Heart left ventricle (tissue), 16 donors: ENCODE results near the gene COA4. TPM values are rescaled to one million over a fixed set of nuclear protein-coding genes. Genes with fewer than 3 reads are reported as not detected.
"Not testable (repeated sequence)": the region's sequence is repeated elsewhere in the genome, so short reads cannot be mapped to it uniquely, and the experiment has no call there.

ENCODE experiments used
- ATAC-seq, 4 donors: fragments of 200-7000 bp; cut with Tn5 transposase; one replicate each; pipeline ENCODE4 v1.9.1; 2020 to 2022; ENCODE audit warnings: moderate library complexity in 4 of 4, mild to moderate bottlenecking in 3 of 4, moderate number of reproducible peaks in 1 of 4
- DNase-seq, 5 donors: peaks; one replicate each; pipeline ENCODE4 v3.0.0-alpha.2; 2020
- H3K27ac ChIP-seq, 12 donors: fragments of 200-600 bp; sonication (generic) in 4 of 12; one replicate each; pipeline versions ENCODE4 v1.5.0 to v1.8.0; 2016 to 2022; ENCODE audit warnings: mild to moderate bottlenecking in 2 of 12
- H3K27me3 ChIP-seq, 9 donors: fragments of 200-600 bp; sonication (generic) in 2 of 9; one replicate each; pipeline versions ENCODE4 v1.5.1 to v1.8.0; 2016 to 2022; ENCODE audit warnings: mild to moderate bottlenecking in 3 of 9
- H3K36me3 ChIP-seq, 9 donors: fragments of 200-600 bp; sonication (generic) in 2 of 9; one replicate each; pipeline versions ENCODE4 v1.5.0 to v1.8.0; 2018 to 2022; ENCODE audit warnings: mild to moderate bottlenecking in 2 of 9
- H3K4me1 ChIP-seq, 12 donors: fragments of 200-600 bp; sonication (generic) in 4 of 12; one replicate each; pipeline versions ENCODE4 v1.5.0 to v1.8.0; 2016 to 2022; ENCODE audit warnings: mild to moderate bottlenecking in 3 of 12
- H3K4me3 ChIP-seq, 12 donors: fragments of 200-600 bp; sonication (generic) in 4 of 12; one replicate each; pipeline versions ENCODE4 v1.5.0 to v1.8.0; 2017 to 2022; ENCODE audit warnings: mild to moderate bottlenecking in 9 of 12, moderate library complexity in 4 of 12
- H3K9me3 ChIP-seq, 12 donors: fragments of 200-600 bp; sonication (generic) in 4 of 12; one replicate each; pipeline versions ENCODE4 v1.5.0 to v1.8.0; 2016 to 2022; ENCODE audit warnings: mild to moderate bottlenecking in 1 of 12
- CTCF ChIP-seq, 12 donors: fragments of 200-600 bp; sonication (generic) in 4 of 12; IDR thresholded peaks; one replicate each; pipeline versions ENCODE4 v1.5.0 to v1.8.0; 2018 to 2022; ENCODE audit warnings: antibody characterized with exemption in 12 of 12, mild to moderate bottlenecking in 5 of 12
- POLR2A ChIP-seq, 2 donors: fragments of 450-650 bp; IDR thresholded peaks; one replicate each; pipeline ENCODE4 v1.6.1; 2017; ENCODE audit warnings: antibody characterized with exemption in 2 of 2, mild to moderate bottlenecking in 2 of 2, moderate library complexity in 2 of 2
- WGBS, 4 donors: extraction: QIAGEN DNeasy Blood & Tissue Kit in 2 of 4; methylation state at CpG; one replicate each; pipeline versions ENCODE4 v1.1.5 to v1.1.7; 2013 to 2018; 5-methylcytosine and 5-hydroxymethylcytosine counted together
- intact Hi-C, 10 donors: fragments of 100-400 bp; cut with DNase I; formaldehyde crosslinking; loops; one replicate each; pipeline versions ENCODE4 v1.11.1 to v1.14.2; 2022
- polyA plus RNA-seq, 2 donors: library from polyadenylated mRNA; stranded (reverse); fragments of 200-250 nt; gene quantifications; one replicate each; pipeline ENCODE4 v1.2.3, GENCODE V29; 2013
- total RNA-seq, 9 donors: library from RNA; depleted of rRNA in 2 of 9; stranded (reverse); fragments of >200 nt in 2 of 9; fragmentation: NEBNext Ultra II Directional in 3 of 9; extraction: Animal tissue kit (Norgen Biotek cat#: 25700) in 3 of 9; gene quantifications; one replicate each; pipeline versions ENCODE4 v1.1.0 to v1.2.4, GENCODE V29; 2016 to 2023
- donor health status: ischemic (EF 13 %, LVEDD 7.1; RV severe dilation, severe dysfunction).
- donor health status: healthy with polysubstance abuse.
- donor health status: DM: no; HTN: yes; CAD: no.
- donor health status: DM: no; HTN: no; CAD: no.
- donor health status: ischemic (EF 25% LVEDD 6.9; RV normal size, moderate dysfunction).
- donor health status: ischemic (EF 25% LVEDD 5.7; RV mildly dilated, moderate dysfunction).
- donor health status: healthy.
- donor health status: DM: yes; HTN: yes; CAD: no.
- donor health status: ischemic (EF 35%, LVEDD 5.7; RV mildly dilated, moderate dysfunction).
- donor health status: nonischemic (EF 11% LVEDD 7.7; RV severe dilation, severe dysfunction).
- donor health status: DM: yes; HTN: yes; CAD: no.
- donor health status: PGD.
- donor health status: ischemic (EF 29% LVEDD 5.4; RV normal size, mild dysfunction).
- donor health status: nonischemic (EF 23%, LVEDD 6.1; RV moderate dilation, normal function).

COA4 gene
- total and polyA plus RNA-seq, 11 donors: 46.0 to 136 (median 57.7) TPM

- TF ChIP-seq POLR2A (IDR thresholded peaks at IDR 0.05) (no peak), CTCF (IDR thresholded peaks at IDR 0.05) (no peak)
- H3K9me3 ChIP-seq: no peaks in the 10 kb centered on the region
- no peak overlapping the region for H3K27ac ChIP-seq
- H3K4me1 ChIP-seq: no peaks in the 10 kb centered on the region
- peaks cover 0 to 81% (median 63%) of the 10 kb centered on the region in 9 donors for H3K36me3 ChIP-seq
- WGBS, 4 donors: 33 to 41% (median 38%) methylated on average over 1 of the region's 1 CpG
- intact Hi-C loops: no loop called here
- DNase-seq (no peak), ATAC-seq (no peak)
- H3K27me3 ChIP-seq: no peaks in the 10 kb centered on the region
- H3K4me3 ChIP-seq: no peak overlapping the region
Observed at GRCh38 chr11:73889019-73889418, 12.4 kb upstream of the COA4 start.

GRCh38 chr11:73888244-73888643, 11.6 kb upstream of the COA4 start:
- H3K27ac ChIP-seq: no peak overlapping the region
- no peaks in the 10 kb centered on the region for H3K4me1 ChIP-seq
- H3K4me3 ChIP-seq: no peak overlapping the region
- no peak for DNase-seq
- intact Hi-C loops: no loop called here
- H3K9me3 ChIP-seq: no peaks in the 10 kb centered on the region
- no peaks in the 10 kb centered on the region for H3K27me3 ChIP-seq
- no peak for ATAC-seq
- TF ChIP-seq CTCF (IDR thresholded peaks at IDR 0.05) (no peak), POLR2A (IDR thresholded peaks at IDR 0.05) (no peak)
- H3K36me3 ChIP-seq: peaks cover 0 to 81% (median 62%) of the 10 kb centered on the region in 9 donors
- WGBS, 4 donors: 96 to 97% (median 97%) methylated on average over 3 of the region's 3 CpGs

- TF ChIP-seq CTCF (IDR thresholded peaks at IDR 0.05) (no peak), POLR2A (IDR thresholded peaks at IDR 0.05) (no peak)
- intact Hi-C loops: no loop called here
- Histone ChIP-seq H3K27me3 (no peaks in the 10 kb centered on the region), H3K27ac (no peak overlapping the region), H3K9me3 (no peaks in the 10 kb centered on the region), H3K4me3 (no peak overlapping the region), H3K4me1 (no peaks in the 10 kb centered on the region), H3K36me3 (peaks cover 0 to 42% (median 24%) of the 10 kb centered on the region in 9 donors)
- WGBS, 4 donors: 92 to 99% (median 95%) methylated on average over 2 of the region's 2 CpGs
- ATAC-seq (no peak), DNase-seq (no peak)
Observed at GRCh38 chr11:73883856-73884255, 7.2 kb upstream of the COA4 start.

- H3K4me3 ChIP-seq, H3K9me3 ChIP-seq, DNase-seq, H3K27me3 ChIP-seq, H3K27ac ChIP-seq, ATAC-seq, intact Hi-C loops: not testable (repeated sequence)
- H3K4me1 ChIP-seq: peaks cover 0 to 22% (median 15%) of the 10 kb centered on the region in 12 donors
- peaks cover 0 to 18% (median 13%) of the 10 kb centered on the region in 9 donors for H3K36me3 ChIP-seq
- 63 to 87% (median 80%) methylated on average over 10 of the region's 10 CpGs for WGBS, 4 donors
Observed at GRCh38 chr11:73880449-73880848, 3.8 kb upstream of the COA4 start.

- no peak for TF ChIP-seq POLR2A (IDR thresholded peaks at IDR 0.05)
- TF ChIP-seq CTCF (IDR thresholded peaks at IDR 0.05): no peak
- Histone ChIP-seq H3K9me3 (no peaks in the 10 kb centered on the region), H3K36me3 (peaks cover 0 to 25% (median 12%) of the 10 kb centered on the region in 9 donors), H3K4me1 (peaks cover 0 to 29% (median 19%) of the 10 kb centered on the region in 12 donors), H3K4me3 (no peak overlapping the region), H3K27ac (no peak overlapping the region), H3K27me3 (no peaks in the 10 kb centered on the region)
- 75 to 83% (median 79%) methylated on average over 1 of the region's 1 CpG for WGBS, 4 donors
- no peak for DNase-seq
- ATAC-seq: no peak
- intact Hi-C loops: loop anchor here in 3 of 10 donors (5.0 to 10.0 kb wide), 2 partner anchors 91 to 94 kb away; partner anchors contain the start of gene MRPL48 (in 3 of the 3)
Observed at GRCh38 chr11:73878771-73879170, 2.1 kb upstream of the COA4 start.
